ENCODE results near the gene STK10.

Gene STK10

GRCh38 chr5:172141949-172142319 lies 46.1 kb downstream of the STK10 start:
- no peak for DNase-seq

- no peak for DNase-seq
These were observed 47.2 kb downstream of the STK10 start for GRCh38 chr5:172140866-172141265.

DNA sequence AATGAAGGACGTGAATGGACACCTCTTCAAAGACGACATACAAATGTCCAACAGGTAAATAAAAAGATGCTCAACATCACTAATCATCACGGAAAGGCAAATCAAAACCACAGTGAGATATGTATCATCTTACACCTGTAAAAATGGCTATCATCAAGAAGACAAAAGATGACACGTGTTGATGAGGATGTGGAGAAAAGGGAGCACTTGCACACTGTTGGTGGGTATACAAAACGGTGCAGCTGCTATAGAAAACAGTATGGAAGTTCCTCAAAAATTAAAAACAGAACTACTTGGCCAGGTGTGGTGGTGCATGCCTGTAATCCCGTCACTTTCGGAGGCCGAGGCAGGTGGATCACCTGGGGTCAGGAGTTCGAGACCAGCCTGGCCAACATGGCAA lies 47.9 kb downstream of the STK10 start:
- no peak for DNase-seq

GRCh38 chr5:172137046-172137445 lies 51.0 kb downstream of the STK10 start:
- DNase-seq, result no peak

DNA sequence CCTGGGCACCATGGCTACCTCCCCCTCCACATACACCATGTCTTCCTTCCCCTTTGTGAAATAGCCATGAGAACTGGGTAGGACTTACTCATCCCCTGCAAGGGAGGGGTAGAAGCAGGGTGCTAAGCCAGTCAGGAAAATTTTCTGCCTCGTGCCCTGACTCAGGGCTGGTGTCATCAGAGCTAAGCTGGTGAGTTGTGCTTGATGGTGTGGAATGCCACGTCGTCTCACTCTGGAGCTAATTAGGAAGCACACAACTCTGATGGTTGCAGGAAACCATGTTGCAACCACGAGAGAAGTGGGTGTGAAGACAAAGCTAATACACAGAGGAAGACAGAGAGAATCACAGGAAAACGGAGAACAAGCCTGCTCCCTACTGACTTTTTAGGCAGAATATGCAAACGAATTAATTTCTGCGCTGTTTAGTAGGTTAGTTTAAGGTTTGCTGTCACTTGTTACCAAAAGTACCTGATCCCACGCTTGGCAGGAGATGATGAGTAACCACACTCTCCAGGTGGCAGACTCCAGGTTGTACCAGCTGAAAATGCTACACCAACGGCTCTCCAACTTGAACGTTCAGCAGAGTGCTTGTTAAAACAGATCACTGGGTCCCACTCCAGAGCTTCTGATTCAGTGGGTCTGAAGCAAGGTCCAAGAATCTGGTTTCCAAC lies 54.5 kb downstream of the STK10 start:
- no peak for DNase-seq

DNA sequence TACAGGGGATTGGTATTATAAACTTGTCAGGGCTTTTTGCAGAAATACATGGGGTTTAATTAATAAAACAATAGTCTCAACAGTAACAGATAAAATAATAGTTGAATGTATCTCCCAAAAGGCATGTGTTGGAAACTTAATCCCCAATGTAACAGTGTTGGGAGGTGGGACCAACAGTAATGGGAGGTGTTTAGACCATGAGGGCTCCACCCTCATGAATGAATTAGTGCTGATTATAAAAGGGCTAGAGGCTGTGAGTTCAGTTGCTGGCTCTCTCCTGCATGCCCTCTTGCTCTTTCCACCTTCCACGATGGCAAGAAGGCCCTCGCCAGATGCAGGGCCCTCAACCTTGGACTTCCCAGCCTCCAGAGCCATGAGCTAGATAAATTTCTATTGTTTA lies 56.3 kb downstream of the STK10 start:
- DNase-seq, result no peak

- no peak for DNase-seq
These were observed 58.6 kb downstream of the STK10 start for GRCh38 chr5:172129256-172129910.

DNA sequence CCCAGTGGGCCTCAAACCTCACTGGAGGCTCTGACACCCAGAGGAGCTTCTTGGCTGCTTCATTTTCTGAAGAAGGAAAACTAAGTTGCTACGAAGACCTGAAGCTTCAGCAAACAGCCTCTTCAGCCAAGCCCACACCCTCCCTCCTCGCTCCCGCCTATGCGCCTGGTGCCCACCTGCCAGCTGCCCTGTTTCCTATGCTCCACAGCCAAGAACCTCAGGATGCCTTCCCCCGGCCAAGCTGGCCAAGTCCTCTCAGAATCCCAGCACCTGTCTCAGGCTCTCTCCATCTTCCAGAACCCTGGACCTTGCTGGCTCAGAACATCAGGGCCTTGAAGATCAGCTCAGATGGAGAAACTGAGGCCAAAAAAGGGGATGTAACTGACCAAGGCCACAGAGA lies 60.4 kb downstream of the STK10 start:
- DNase-seq, result no peak

GRCh38 chr5:172123269-172123692 lies 64.7 kb downstream of the STK10 start:
- no peak for DNase-seq

DNA sequence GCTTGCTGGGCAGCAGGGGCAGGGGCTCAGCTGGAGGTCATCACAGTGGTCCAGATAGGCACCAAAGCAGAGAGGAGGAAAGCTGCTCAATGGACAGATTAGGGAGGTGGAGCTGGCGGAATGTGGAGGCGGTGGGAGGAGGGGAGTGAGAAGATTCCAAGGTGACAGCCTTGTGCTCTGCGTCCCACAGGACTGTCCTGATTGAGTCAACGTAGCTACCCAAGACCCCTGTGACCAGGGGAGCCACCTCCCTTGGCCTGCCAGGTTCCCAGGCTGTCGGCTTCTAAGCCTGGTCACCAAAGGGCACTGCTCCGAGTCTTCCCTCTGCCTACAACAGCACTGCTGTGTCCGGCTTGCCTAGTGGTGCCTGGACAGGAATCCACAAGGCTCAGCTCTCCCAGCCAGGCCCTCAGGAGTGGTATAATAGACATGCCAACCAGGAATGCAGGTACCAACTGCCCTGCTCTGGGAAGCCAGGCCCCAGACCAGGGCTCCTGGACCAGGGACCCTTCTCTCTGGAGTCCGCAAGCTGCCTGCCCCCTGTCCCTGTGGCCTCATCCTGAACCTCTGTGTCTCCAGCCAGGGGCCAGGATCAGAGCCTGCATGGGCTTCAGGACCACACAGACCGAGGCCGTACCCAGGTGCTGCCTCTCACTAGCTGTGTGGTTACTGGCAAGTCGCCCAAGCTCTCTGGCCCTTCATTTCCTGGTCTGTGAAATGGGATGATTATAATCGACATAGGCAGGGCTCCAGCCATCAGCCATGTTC lies 67.9 kb downstream of the STK10 start:
- DNase-seq, result no peak

DNA sequence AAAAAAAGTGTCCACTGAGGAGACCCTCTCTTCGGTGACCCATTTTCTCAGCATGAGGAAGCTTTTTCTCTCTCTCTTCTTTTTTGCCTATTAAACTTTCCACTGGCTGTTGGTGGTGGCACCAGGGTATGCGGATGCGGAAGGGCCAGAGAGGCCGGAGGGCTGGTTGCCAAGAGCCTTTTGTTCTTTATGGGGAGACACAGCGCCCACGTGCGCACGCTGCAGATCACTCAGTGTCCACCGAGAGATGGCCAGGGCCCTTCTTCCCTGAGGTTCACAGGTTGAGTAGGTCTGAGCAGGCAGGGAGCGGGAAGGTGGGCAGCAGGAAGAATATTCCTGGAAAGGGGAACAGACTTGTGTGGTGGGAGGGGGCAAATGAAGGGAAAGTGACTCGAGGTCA lies 69.1 kb downstream of the STK10 start:
- no peak for DNase-seq

DNA sequence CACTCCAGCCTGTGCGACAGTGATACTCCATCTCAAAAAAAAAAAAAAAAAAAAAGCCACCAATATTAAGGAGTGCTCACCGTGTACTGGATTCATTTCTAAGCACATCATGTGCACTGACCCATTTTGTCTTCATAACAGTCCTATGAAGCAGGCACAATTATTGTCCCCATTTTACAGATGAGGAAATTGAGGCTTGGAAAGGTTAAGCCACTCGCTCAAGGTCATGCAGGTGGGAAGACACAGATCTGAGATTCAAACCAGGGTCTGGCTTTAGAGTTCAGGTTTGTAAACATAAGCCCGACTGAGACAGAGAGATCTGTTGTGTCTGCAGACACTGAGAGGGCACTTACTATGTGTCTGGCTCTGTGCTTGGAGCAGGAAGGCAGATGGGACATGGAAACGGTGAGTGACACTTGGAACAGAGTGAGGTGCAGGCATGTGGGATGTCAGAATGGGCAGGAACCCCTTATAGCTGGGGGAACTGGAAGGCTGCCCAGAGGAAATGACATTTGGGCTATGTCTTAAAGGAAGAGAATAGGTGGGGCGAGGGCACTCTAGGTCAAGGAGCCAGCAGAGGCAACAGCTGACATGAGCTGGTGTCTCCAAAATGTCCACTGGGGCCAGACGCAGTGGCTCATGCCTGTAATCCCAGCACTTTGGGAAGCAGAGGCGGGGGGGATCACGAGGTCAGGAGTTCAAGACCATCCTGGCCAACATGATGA lies 69.9 kb downstream of the STK10 start:
- DNase-seq, result no peak

DNA sequence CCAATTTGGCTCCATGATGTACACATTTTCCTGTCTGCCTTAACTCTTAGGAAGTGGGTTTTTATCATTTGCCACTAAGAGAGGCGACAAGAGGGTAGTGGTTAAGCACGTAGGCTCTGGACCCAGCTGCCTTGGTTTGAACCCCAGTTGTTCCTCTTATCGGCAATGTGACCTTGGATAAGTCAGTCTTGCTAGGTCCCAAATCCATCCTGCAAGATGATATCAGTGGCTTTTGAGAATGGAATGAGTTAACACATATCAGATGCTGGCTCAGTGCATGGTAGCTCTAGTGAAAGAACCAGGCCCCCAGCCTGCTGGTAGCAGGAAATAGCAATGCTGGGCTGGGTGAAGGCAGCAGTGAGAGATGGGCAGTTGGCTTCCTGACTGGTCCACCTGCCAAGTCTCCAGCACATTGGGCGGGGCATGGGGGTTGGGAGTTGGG lies 72.5 kb downstream of the STK10 start:
- no peak for DNase-seq

DNA sequence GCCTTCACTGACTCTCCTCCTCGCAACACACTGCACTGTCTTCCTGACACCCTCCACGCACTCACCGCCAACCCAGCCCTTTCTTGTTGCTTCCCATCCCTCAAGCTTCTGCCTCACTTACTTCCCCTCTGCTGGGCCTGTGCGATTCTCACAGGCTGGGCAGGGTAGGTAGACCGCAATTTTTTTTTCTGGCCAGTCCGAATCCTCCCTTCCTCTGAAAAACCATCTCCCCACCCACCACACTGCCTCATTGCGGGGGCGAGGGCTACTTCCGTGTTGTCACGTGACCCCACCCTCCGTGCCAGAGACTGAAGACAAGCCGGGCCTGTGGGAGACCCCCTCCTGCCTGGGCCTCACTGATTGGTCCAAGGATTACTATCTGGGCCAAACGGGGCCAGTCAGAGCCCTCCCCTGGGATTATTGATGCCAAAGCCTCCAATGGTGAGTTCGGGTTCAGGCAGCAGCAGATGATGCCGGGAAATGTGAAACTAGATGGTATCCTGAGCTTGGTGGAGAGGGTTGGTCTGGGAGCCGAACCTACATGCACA lies 73.1 kb downstream of the STK10 start:
- no peak for DNase-seq

GRCh38 chr5:172113036-172113435 lies 75.0 kb downstream of the STK10 start:
- no peak for DNase-seq

DNA sequence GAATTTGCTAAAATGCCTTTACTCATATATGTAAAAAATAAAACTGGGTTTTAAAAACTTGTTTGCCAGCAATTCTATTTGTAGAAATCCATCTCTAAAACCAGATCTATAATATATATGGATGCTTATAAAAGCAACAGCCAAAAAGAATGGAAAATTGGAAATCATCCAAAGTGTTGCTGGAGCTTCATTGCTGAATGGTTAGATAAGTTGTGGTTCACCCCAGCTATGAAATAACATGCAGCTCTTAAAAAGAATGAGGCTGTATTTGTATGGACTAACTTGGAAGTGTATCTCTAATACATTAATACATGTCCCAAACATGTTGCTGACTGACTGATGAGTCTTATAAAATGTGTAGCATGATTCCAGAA lies 76.2 kb downstream of the STK10 start:
- no peak for DNase-seq

- DNase-seq, result no peak
These were observed 76.8 kb downstream of the STK10 start for GRCh38 chr5:172110921-172111851.

DNA sequence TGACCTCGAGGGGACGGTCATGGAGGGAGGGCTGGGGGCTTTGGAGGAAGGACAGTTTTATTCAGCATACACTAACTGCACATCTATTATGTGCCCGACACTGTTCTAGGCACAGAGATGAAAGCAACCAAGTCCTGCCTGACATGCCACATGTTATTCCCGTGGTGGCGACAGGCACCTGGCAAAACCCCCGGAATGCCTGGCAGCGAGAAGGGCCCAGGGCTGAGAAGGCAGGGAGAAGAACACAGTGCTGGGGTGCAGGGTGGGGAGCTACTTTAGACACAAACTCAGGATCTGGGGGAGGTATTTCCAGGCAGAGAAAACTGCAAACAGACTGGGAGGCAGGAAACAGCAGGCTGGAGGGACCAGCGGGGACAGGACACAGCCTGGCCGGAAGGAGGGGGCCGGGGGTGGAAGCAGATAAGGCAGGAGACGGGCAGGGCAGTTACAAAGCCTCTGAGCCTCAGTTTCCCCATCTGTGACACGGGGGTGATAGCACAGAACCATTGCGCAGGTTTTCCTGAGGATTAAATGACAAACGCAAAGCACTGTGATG lies 77.7 kb downstream of the STK10 start:
- no peak for DNase-seq

DNA sequence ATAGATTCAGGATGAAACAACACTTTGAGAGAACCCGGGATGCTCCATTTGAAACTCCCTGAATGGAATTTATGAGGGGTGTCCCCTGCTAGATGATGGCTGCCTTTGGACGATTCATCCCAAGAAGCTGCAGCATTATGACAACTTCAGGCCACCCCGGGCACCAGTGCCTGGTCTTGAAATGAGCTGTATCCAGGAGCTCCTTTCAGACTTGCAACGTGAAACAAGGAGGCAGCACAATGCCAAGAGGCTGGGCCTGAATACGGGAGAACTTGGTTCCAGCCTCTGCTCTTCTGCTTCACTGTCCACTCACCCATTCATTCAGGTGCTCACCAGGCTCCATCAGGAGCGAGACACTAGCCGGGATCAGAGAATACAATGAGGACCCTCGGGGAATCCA lies 78.3 kb downstream of the STK10 start:
- no peak for DNase-seq

DNA sequence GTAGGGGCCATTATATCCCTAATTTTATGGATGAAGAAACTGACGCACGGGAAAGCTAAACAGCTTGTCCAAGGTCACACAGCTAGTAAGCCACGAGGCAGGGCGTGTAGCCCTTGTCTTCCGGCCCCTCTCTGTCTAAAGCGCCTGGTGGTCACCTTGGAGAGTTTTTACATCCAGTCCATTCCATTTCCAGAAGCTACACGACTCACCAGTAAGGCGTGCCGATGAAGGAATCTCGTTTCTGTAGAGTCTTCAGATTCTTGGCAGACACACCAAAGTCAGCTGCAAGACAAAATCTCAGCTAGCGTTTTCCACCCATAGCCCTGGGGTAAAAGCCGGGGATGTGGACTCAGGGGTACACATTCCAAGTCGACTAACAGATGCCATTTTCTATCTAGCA lies 80.5 kb downstream of the STK10 start:
- no peak for DNase-seq

GRCh38 chr5:172106511-172107356 lies 81.3 kb downstream of the STK10 start:
- no peak for DNase-seq
